ENCODE measurements around the gene AP1G1.

AP1G1 gene

GRCh38 chr16:71777329-71777728 lies 31.3 kb downstream of the AP1G1 start:
- no peaks in the 10 kb centered on the region for H3K36me3 ChIP-seq (ENCODE audit: insufficient read depth)
- no peak overlapping the region for H3K4me2 ChIP-seq
- H3K4me3 ChIP-seq (IDR thresholded peaks at IDR 0.05; ENCODE audit: insufficient read depth, low read depth, low read length): no peak overlapping the region
- H3K4me1 ChIP-seq (ENCODE audit: low read depth, poor library complexity, severe bottlenecking): no peaks in the 10 kb centered on the region
- TF ChIP-seq CTCF (conservative IDR thresholded peaks at IDR 0.05; ENCODE audit: low read depth, low read length): no peak
- no peak overlapping the region for H3K27ac ChIP-seq
- H3K79me2 ChIP-seq (ENCODE audit: insufficient read depth, low read depth): peaks cover 27% of the 10 kb centered on the region
- no peak overlapping the region for H3K9ac ChIP-seq
- H3K27me3 ChIP-seq (ENCODE audit: insufficient read depth, low read depth): no peaks in the 10 kb centered on the region
- H2AFZ ChIP-seq (ENCODE audit: low read depth): no peak overlapping the region
- H4K20me1 ChIP-seq (ENCODE audit: insufficient read depth): no peaks in the 10 kb centered on the region; the same call in 1 of the 2 replicates

- Histone ChIP-seq H3K9ac (no peak overlapping the region), H4K20me1 (ENCODE audit: insufficient read depth) (no peaks in the 10 kb centered on the region; the same call in 1 of the 2 replicates), H3K4me1 (ENCODE audit: low read depth, poor library complexity, severe bottlenecking) (no peaks in the 10 kb centered on the region), H3K27me3 (ENCODE audit: insufficient read depth, low read depth) (no peaks in the 10 kb centered on the region), H2AFZ (ENCODE audit: low read depth) (no peak overlapping the region), H3K27ac (no peak overlapping the region), H3K79me2 (ENCODE audit: insufficient read depth, low read depth) (peaks cover 15% of the 10 kb centered on the region; the same call in 1 of the 2 replicates), H3K4me3 (IDR thresholded peaks at IDR 0.05; ENCODE audit: insufficient read depth, low read depth, low read length) (no peak overlapping the region), H3K4me2 (no peak overlapping the region), H3K36me3 (ENCODE audit: insufficient read depth) (no peaks in the 10 kb centered on the region)
- TF ChIP-seq CTCF (conservative IDR thresholded peaks at IDR 0.05; ENCODE audit: low read depth, low read length): no peak
These were observed 32.7 kb downstream of the AP1G1 start for GRCh38 chr16:71775949-71776348.

- peaks cover 14% of the 10 kb centered on the region for H3K4me1 ChIP-seq (ENCODE audit: low read depth, poor library complexity, severe bottlenecking)
- H4K20me1 ChIP-seq (ENCODE audit: insufficient read depth): no peaks in the 10 kb centered on the region
- H3K9ac ChIP-seq: no peak overlapping the region
- H3K4me3 ChIP-seq (IDR thresholded peaks at IDR 0.05; ENCODE audit: insufficient read depth, low read depth, low read length): no peak overlapping the region
- H3K36me3 ChIP-seq (ENCODE audit: insufficient read depth): no peaks in the 10 kb centered on the region
- no peak overlapping the region for H2AFZ ChIP-seq (ENCODE audit: low read depth)
- no peaks in the 10 kb centered on the region for H3K27me3 ChIP-seq (ENCODE audit: insufficient read depth, low read depth)
- no peak overlapping the region for H3K4me2 ChIP-seq
- no peak overlapping the region for H3K27ac ChIP-seq
- TF ChIP-seq CTCF (conservative IDR thresholded peaks at IDR 0.05; ENCODE audit: low read depth, low read length): no peak
- H3K79me2 ChIP-seq (ENCODE audit: insufficient read depth, low read depth): no peaks in the 10 kb centered on the region
These were observed 37.1 kb downstream of the AP1G1 start for GRCh38 chr16:71771571-71771970.

- Histone ChIP-seq H3K9ac (no peak overlapping the region), H3K4me1 (ENCODE audit: low read depth, poor library complexity, severe bottlenecking) (peaks cover 16% of the 10 kb centered on the region), H3K27me3 (ENCODE audit: insufficient read depth, low read depth) (no peaks in the 10 kb centered on the region), H2AFZ (ENCODE audit: low read depth) (no peak overlapping the region), H3K27ac (no peak overlapping the region), H4K20me1 (ENCODE audit: insufficient read depth) (no peaks in the 10 kb centered on the region), H3K4me3 (IDR thresholded peaks at IDR 0.05; ENCODE audit: insufficient read depth, low read depth, low read length) (no peak overlapping the region), H3K36me3 (ENCODE audit: insufficient read depth) (no peaks in the 10 kb centered on the region; the same call in 1 of the 2 replicates), H3K79me2 (ENCODE audit: insufficient read depth, low read depth) (no peaks in the 10 kb centered on the region; the same call in 1 of the 2 replicates), H3K4me2 (no peak overlapping the region)
- TF ChIP-seq CTCF (conservative IDR thresholded peaks at IDR 0.05; ENCODE audit: low read depth, low read length): no peak
These were observed 39.4 kb downstream of the AP1G1 start for GRCh38 chr16:71769222-71769621.
